HepG2 (cell line): Measurements from ENCODE around the gene LGALS8. TPM values are rescaled to one million over a fixed set of nuclear protein-coding genes. Genes with fewer than 3 reads are reported as not detected.

Experiments used
- ATAC-seq: fragments of 200-7000 bp; cut with Tn5 transposase; 3 replicates; pipeline ENCODE4 v1.9.1; 2020; ENCODE audit warnings: mild to moderate bottlenecking, moderate library complexity
- BruUV-seq: library from RNA; stranded (reverse); fragments of 400-500 nt; replicated peaks from 2 replicates; lab custom pipeline; 2021; lab: Mats Ljungman, UMichigan
- CTCF ChIA-PET: fragments of 300-600 bp; formaldehyde crosslinking; extraction: SDS; loops from one replicate; lab custom pipeline; 2021; ENCODE audit warnings: low total read pairs, inconsistent platforms, low intra/inter-chr PET ratio; lab: Yijun Ruan, JAX
- POLR2A ChIA-PET: fragments of 350-600 bp; sonication (Branson Sonifier 250); formaldehyde crosslinking; loops from one replicate; lab custom pipeline; 2020; ENCODE audit warnings: antibody characterized with exemption, inconsistent platforms; lab: Yijun Ruan, JAX
- DNase-seq: peaks from one replicate; pipeline ENCODE4 v3.0.0-alpha.2; 2015; ENCODE audit warnings: low spot score
- FAIRE-seq: peaks from 3 replicates; lab custom pipeline; 2011; peaks lifted over from hg19 to GRCh38; lab: Jason Lieb, UNC
- H2AFZ ChIP-seq: one replicate; pipeline ENCODE4 v1.6.1; 2011; ENCODE audit warnings: low read length, inconsistent platforms
- H3K27ac ChIP-seq: fragments of 300-600 bp; 3 replicates; pipeline ENCODE4 v1.8.0; 2011; ENCODE audit warnings: mixed run types, mild to moderate bottlenecking, mixed read lengths, low read length, inconsistent platforms; ENCODE audit not compliant: insufficient read depth; ENCODE audit errors: extremely low read length
- H3K27me3 ChIP-seq, 2 experiments: fragments of 200-600 bp in 1 of 2; 2 replicates in 1 of 2; 3 replicates in 1 of 2; pipeline versions ENCODE4 v1.6.0 to v1.8.0; 2011; ENCODE audit warnings: low read length in 2 of 2, mild to moderate bottlenecking in 2 of 2, moderate library complexity in 2 of 2, inconsistent platforms in 1 of 2; ENCODE audit not compliant: insufficient read depth in 2 of 2, control insufficient read depth in 1 of 2
- H3K36me3 ChIP-seq, 2 experiments: fragments of 200-600 bp in 1 of 2; replicated peaks in 1 of 2; 2 replicates in 1 of 2; 3 replicates in 1 of 2; pipeline versions ENCODE4 v1.5.1 to v1.8.0; 2011; ENCODE audit warnings: low read length in 2 of 2, inconsistent platforms in 1 of 2; ENCODE audit not compliant: insufficient read depth in 2 of 2, control insufficient read depth in 1 of 2
- H3K4me1 ChIP-seq: 2 replicates; pipeline ENCODE4 v1.5.1; 2012; ENCODE audit warnings: low read length, inconsistent platforms; ENCODE audit not compliant: insufficient read depth
- H3K4me2 ChIP-seq: 2 replicates; pipeline ENCODE4 v1.6.0; 2011; ENCODE audit warnings: low read depth, low read length, inconsistent platforms
- H3K4me3 ChIP-seq, 3 experiments: fragments of 200-600 bp in 1 of 3; sonication (generic), shearing (Covaris generic) in 1 of 3; replicated peaks in 1 of 3; 2 replicates each; pipeline ENCODE4 v1.5.1; 2011 to 2016; ENCODE audit warnings: low read length in 3 of 3, inconsistent platforms in 2 of 3, low read depth in 2 of 3, mild to moderate bottlenecking in 2 of 3, control low read depth in 1 of 3, mixed read lengths in 1 of 3; ENCODE audit not compliant: insufficient read depth in 1 of 3
- H3K79me2 ChIP-seq: one replicate; pipeline ENCODE4 v1.6.1; 2011; ENCODE audit warnings: low read length, inconsistent platforms; ENCODE audit not compliant: insufficient read depth
- H3K9ac ChIP-seq: 2 replicates; pipeline ENCODE4 v1.6.0; 2011; ENCODE audit warnings: mild to moderate bottlenecking, low read depth, low read length, inconsistent platforms; ENCODE audit not compliant: insufficient read depth
- H3K9me3 ChIP-seq: 2 replicates; pipeline ENCODE4 v1.5.1; 2012; ENCODE audit warnings: mild to moderate bottlenecking, low read length
- H4K20me1 ChIP-seq: 2 replicates; pipeline ENCODE4 v1.6.0; 2011; ENCODE audit warnings: inconsistent platforms, mild to moderate bottlenecking, low read length, moderate library complexity; ENCODE audit not compliant: insufficient read depth
- EED ChIP-seq: sonication (generic); formaldehyde crosslinking; IDR thresholded peaks from 2 replicates; pipeline ENCODE4 v1.5.0; 2020; ENCODE audit warnings: mild to moderate bottlenecking, missing genetic modification reagents
- HCFC1 ChIP-seq: fragments of 150-350 bp; IDR thresholded peaks from 2 replicates; pipeline ENCODE4 v1.6.1; 2014; ENCODE audit warnings: low read depth, low read length
- KLF11 ChIP-seq: IDR thresholded peaks from 2 replicates; pipeline ENCODE4 v1.6.1; 2016; ENCODE audit warnings: missing compliant biosample characterization
- KLF15 ChIP-seq: sonication (generic); formaldehyde crosslinking; IDR thresholded peaks from 2 replicates; pipeline ENCODE4 v1.8.1; 2023; ENCODE audit warnings: borderline replicate concordance, mild to moderate bottlenecking, inconsistent platforms, missing genetic modification reagents, mixed read lengths
- MAF1 ChIP-seq: sonication (generic); formaldehyde crosslinking; IDR thresholded peaks from 2 replicates; pipeline ENCODE4 v1.5.0; 2020; ENCODE audit warnings: missing genetic modification reagents, borderline replicate concordance
- NCOA2 ChIP-seq: sonication (generic); formaldehyde crosslinking; IDR thresholded peaks from 2 replicates; pipeline ENCODE4 v1.8.0; 2022; ENCODE audit warnings: inconsistent platforms
- NFKB2 ChIP-seq: sonication (generic); formaldehyde crosslinking; IDR thresholded peaks from 2 replicates; pipeline ENCODE4 v1.4.0; 2020; ENCODE audit warnings: missing genetic modification reagents, borderline replicate concordance
- RARA ChIP-seq: IDR thresholded peaks from 2 replicates; pipeline ENCODE4 v1.6.1; 2016; ENCODE audit warnings: missing genetic modification reagents, missing compliant biosample characterization
- SOX13 ChIP-seq, 3 experiments: fragments of 450-650 bp in 1 of 3; sonication (generic) in 1 of 3; formaldehyde crosslinking in 1 of 3; IDR thresholded peaks in 2 of 3; conservative IDR thresholded peaks in 1 of 3; 2 replicates each; pipeline versions ENCODE4 v1.5.0 to v1.6.1; 2016 to 2020; ENCODE audit warnings: antibody characterized with exemption in 1 of 3, mild to moderate bottlenecking in 1 of 3, missing compliant biosample characterization in 1 of 3, missing genetic modification reagents in 1 of 3, moderate library complexity in 1 of 3
- ZBTB7B ChIP-seq: sonication (generic); formaldehyde crosslinking; IDR thresholded peaks from 2 replicates; pipeline ENCODE4 v1.4.0; 2020; ENCODE audit warnings: missing genetic modification reagents
- ZNF558 ChIP-seq: sonication (generic); formaldehyde crosslinking; IDR thresholded peaks from 2 replicates; pipeline ENCODE4 v1.9.0; 2022; ENCODE audit warnings: mild to moderate bottlenecking, missing genetic modification reagents, borderline replicate concordance
- WGBS: methylation state at CpG from one replicate; pipeline ENCODE4 v1.1.6; 2017; ENCODE audit warnings: low lambda C conversion rate; 5-methylcytosine and 5-hydroxymethylcytosine counted together
- in situ Hi-C: cut with HindIII; loops from 2 replicates; pipeline ENCODE4 v1.10.0; 2017; ENCODE audit warnings: low pct_unique_long_range_greater_than_20kb; ENCODE audit not compliant: extremely low pct_ligation_motif_present
- intact Hi-C: fragments of 100-400 bp; cut with micrococcal nuclease; formaldehyde crosslinking; loops from one replicate; pipeline ENCODE4 v1.10.0; 2022; ENCODE audit not compliant: unreplicated experiment
- polyA plus RNA-seq, 8 experiments: library from polyadenylated mRNA; depleted of rRNA in 3 of 8; stranded (reverse) in 7 of 8; unstranded in 1 of 8; fragments of >200 nt; fragmentation: Illumina TruSeq in 4 of 8; extraction: Trizol in 4 of 8; gene quantifications; 2 replicates each; pipeline versions ENCODE4 v1.2.1 to v1.2.3, GENCODE V29; 2011 to 2016; ENCODE audit warnings: low read depth in 4 of 8, missing spikeins in 1 of 8, mixed read lengths in 1 of 8; ENCODE audit not compliant: insufficient read depth in 1 of 8
- total RNA-seq, 5 experiments: library from RNA; depleted of rRNA; stranded (reverse); fragments of >200 nt; fragmentation: Illumina TruSeq; extraction: Trizol; gene quantifications; 2 replicates each; pipeline ENCODE4 v1.2.3, GENCODE V29; 2016; ENCODE audit warnings: low read depth in 1 of 5
- TF ChIP-seq, protein P1 (sequence below): sonication (generic); formaldehyde crosslinking; IDR thresholded peaks from 2 replicates; pipeline ENCODE4 v1.5.1; 2020; ENCODE audit warnings: missing genetic modification reagents, mild to moderate bottlenecking, borderline replicate concordance
- TF ChIP-seq, protein P2 (sequence below): sonication (generic); formaldehyde crosslinking; IDR thresholded peaks from 2 replicates; pipeline ENCODE4 v1.4.0; 2020; ENCODE audit warnings: missing genetic modification reagents, borderline replicate concordance
- TF ChIP-seq, protein P3 (sequence below): sonication (generic); formaldehyde crosslinking; IDR thresholded peaks from 2 replicates; pipeline ENCODE4 v1.9.0; 2022; ENCODE audit warnings: missing genetic modification reagents, mild to moderate bottlenecking, borderline replicate concordance
- TF ChIP-seq, protein P4 (sequence below): sonication (generic); formaldehyde crosslinking; IDR thresholded peaks from 2 replicates; pipeline ENCODE4 v1.4.0; 2020; ENCODE audit warnings: missing genetic modification reagents
- TF ChIP-seq, protein P5 (sequence below): sonication (generic); formaldehyde crosslinking; IDR thresholded peaks from 2 replicates; pipeline ENCODE4 v1.5.0; 2020; ENCODE audit warnings: missing genetic modification reagents, mild to moderate bottlenecking, borderline replicate concordance

Gene LGALS8
- total and polyA plus RNA-seq, 2 of the 13 experiments (the other 11 are each of a cell fraction or from before 2014, with no cell fraction given), result 29.3 to 185 TPM

DNA sequence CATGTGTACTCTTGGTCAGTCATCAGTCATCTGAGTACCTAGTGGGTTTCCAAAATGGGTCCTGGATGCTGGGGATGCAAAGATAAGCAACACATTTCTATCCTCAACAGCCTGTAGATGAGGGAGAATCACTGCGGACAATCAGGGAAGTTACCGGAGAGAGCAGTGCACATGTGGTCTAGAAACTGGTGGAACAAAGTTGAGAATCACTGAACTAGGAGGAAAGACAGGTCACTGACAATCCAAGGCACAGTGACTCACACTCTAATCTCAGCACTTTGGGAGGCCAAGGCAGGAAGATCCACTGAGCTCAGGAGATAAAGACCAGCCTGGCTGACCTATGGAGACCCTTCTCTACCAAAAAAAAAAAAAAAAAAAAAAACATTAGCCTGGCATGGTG lies 31.4 kb upstream of the LGALS8 start (continued):
- TF ChIP-seq, protein P1, sequence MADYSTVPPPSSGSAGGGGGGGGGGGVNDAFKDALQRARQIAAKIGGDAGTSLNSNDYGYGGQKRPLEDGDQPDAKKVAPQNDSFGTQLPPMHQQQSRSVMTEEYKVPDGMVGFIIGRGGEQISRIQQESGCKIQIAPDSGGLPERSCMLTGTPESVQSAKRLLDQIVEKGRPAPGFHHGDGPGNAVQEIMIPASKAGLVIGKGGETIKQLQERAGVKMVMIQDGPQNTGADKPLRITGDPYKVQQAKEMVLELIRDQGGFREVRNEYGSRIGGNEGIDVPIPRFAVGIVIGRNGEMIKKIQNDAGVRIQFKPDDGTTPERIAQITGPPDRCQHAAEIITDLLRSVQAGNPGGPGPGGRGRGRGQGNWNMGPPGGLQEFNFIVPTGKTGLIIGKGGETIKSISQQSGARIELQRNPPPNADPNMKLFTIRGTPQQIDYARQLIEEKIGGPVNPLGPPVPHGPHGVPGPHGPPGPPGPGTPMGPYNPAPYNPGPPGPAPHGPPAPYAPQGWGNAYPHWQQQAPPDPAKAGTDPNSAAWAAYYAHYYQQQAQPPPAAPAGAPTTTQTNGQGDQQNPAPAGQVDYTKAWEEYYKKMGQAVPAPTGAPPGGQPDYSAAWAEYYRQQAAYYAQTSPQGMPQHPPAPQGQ (CRISPR knock-in tag), result no peak
- TF ChIP-seq EED (CRISPR knock-in tag) (no peak), ZBTB7B (CRISPR knock-in tag) (no peak), NFKB2 (CRISPR knock-in tag) (no peak), SOX13 (IDR thresholded peaks at IDR 0.05) (no peak), SOX13 (CRISPR knock-in tag; conservative IDR thresholded peaks at IDR 0.05 in 1 of 2, IDR thresholded peaks at IDR 0.05 in 1 of 2) (0 out of 4 replicates have a peak, but pooled peaks of 1 of the 2 experiments have one; percentile 4), NCOA2 (CRISPR knock-in tag) (no peak), RARA (peak; percentile 42), KLF15 (CRISPR knock-in tag) (no peak)
- TF ChIP-seq, protein P2, sequence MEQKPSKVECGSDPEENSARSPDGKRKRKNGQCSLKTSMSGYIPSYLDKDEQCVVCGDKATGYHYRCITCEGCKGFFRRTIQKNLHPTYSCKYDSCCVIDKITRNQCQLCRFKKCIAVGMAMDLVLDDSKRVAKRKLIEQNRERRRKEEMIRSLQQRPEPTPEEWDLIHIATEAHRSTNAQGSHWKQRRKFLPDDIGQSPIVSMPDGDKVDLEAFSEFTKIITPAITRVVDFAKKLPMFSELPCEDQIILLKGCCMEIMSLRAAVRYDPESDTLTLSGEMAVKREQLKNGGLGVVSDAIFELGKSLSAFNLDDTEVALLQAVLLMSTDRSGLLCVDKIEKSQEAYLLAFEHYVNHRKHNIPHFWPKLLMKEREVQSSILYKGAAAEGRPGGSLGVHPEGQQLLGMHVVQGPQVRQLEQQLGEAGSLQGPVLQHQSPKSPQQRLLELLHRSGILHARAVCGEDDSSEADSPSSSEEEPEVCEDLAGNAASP, result no peak

DNA sequence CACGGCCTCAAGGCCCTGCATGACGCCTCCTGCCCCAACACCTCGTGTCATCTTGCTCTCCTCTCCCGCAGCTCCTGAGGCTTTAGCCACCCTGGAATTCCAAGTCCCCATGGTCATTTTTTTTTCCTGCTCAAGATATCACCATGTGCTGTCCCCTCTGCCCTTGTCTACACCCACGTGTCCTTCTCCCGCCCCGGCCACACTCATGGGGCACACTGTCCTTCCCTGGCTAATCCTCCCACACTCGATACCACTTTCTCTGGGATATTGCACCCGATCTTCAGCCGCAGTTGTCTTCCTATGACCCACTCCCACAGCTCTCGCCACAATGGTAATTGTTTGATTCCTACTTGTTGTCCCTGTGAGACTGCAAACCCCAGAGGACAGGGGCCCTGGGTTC lies 29.7 kb upstream of the LGALS8 start:
- no peaks in the 10 kb centered on the region for H3K9me3 ChIP-seq
- POLR2A ChIA-PET, result interaction anchor here (1.8 to 2.1 kb wide), 3 partner anchors 9 to 29 kb away, joined by 8 to 12 read pairs (median 11); partner anchors contain the start of gene LGALS8
- H3K9ac ChIP-seq, result peak overlapping the region; percentile 16
- no peak for FAIRE-seq
- H3K36me3 ChIP-seq, result no peaks in the 10 kb centered on the region
- no peak for DNase-seq
- BruUV-seq, result no TSS peak
- no peak for ATAC-seq
- H4K20me1 ChIP-seq, result no peaks in the 10 kb centered on the region
- 88% methylated on average over 11 of the region's 11 CpGs for WGBS
- H3K4me3 ChIP-seq, result peak overlapping the region in 1 of 3 experiments; percentile 9; a peak in 1 of 6 replicates
- H3K27me3 ChIP-seq, result no peaks in the 10 kb centered on the region
- no peaks in the 10 kb centered on the region for H3K79me2 ChIP-seq
- peaks cover 81% of the 10 kb centered on the region for H3K4me1 ChIP-seq
- peak overlapping the region; percentile 88 for H3K27ac ChIP-seq
- CTCF ChIA-PET, result no interaction called here
- H2AFZ ChIP-seq, result no peak overlapping the region
- H3K4me2 ChIP-seq, result peak overlapping the region; percentile 89
- in situ Hi-C loops (loop anchor here (5.0 kb wide), 1 partner anchor 392 kb away; no protein-coding TSS in a partner anchor), intact Hi-C loops (loop anchor here (5.0 kb wide), 2 partner anchors 97 to 212 kb away; partner anchors contain the start of gene ERO1B)
- TF ChIP-seq MAF1 (CRISPR knock-in tag) (no peak), ZNF558 (no peak), KLF11 (CRISPR knock-in tag) (no peak), HCFC1 (no peak)
- TF ChIP-seq, protein P3, sequence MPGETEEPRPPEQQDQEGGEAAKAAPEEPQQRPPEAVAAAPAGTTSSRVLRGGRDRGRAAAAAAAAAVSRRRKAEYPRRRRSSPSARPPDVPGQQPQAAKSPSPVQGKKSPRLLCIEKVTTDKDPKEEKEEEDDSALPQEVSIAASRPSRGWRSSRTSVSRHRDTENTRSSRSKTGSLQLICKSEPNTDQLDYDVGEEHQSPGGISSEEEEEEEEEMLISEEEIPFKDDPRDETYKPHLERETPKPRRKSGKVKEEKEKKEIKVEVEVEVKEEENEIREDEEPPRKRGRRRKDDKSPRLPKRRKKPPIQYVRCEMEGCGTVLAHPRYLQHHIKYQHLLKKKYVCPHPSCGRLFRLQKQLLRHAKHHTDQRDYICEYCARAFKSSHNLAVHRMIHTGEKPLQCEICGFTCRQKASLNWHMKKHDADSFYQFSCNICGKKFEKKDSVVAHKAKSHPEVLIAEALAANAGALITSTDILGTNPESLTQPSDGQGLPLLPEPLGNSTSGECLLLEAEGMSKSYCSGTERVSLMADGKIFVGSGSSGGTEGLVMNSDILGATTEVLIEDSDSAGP (CRISPR knock-in tag), result peak; percentile 48; the same call in 1 of the 2 replicates
- TF ChIP-seq, protein P4, sequence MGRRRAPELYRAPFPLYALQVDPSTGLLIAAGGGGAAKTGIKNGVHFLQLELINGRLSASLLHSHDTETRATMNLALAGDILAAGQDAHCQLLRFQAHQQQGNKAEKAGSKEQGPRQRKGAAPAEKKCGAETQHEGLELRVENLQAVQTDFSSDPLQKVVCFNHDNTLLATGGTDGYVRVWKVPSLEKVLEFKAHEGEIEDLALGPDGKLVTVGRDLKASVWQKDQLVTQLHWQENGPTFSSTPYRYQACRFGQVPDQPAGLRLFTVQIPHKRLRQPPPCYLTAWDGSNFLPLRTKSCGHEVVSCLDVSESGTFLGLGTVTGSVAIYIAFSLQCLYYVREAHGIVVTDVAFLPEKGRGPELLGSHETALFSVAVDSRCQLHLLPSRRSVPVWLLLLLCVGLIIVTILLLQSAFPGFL, result no peak
- TF ChIP-seq, protein P5, sequence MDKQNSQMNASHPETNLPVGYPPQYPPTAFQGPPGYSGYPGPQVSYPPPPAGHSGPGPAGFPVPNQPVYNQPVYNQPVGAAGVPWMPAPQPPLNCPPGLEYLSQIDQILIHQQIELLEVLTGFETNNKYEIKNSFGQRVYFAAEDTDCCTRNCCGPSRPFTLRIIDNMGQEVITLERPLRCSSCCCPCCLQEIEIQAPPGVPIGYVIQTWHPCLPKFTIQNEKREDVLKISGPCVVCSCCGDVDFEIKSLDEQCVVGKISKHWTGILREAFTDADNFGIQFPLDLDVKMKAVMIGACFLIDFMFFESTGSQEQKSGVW (CRISPR knock-in tag), result no peak
